ENCODE measurements around the gene NAT16. TPM values are rescaled to one million over a fixed set of nuclear protein-coding genes. Genes with fewer than 3 reads are reported as not detected.

The NAT16 gene
- not detected for total RNA-seq

- H3K4me3 Mint-ChIP-seq: no peak within 1 kb of the TSS
- peaks cover 9% of the 10 kb centered on the region for H3K4me1 Mint-ChIP-seq (ENCODE audit: low read depth)
- no peak for DNase-seq
- CTCF ChIA-PET: no interaction called here
- no peak within 1 kb of the TSS for H3K27ac Mint-ChIP-seq
- POLR2A ChIA-PET: no interaction called here
- intact Hi-C loops (cut with micrococcal nuclease): no loop called here
- H3K27me3 Mint-ChIP-seq: peaks cover 48% of the 10 kb centered on the region
- H3K9me3 Mint-ChIP-seq: no peaks in the 10 kb centered on the region
- H3K36me3 Mint-ChIP-seq: no peaks in the 10 kb centered on the region
Observed at GRCh38 chr7:101180130-101180755, at the start of gene NAT16. Gene NAT16, minus strand, starts transcription at chr7:101180293. Its CDS starts 5,486 bp downstream, at chr7:101174807.

GRCh38 chr7:101226721-101227120 lies 46.6 kb upstream of the NAT16 start:
- DNase-seq: no peak
- Mint-ChIP-seq H3K36me3 (peaks cover 24% of the 10 kb centered on the region), H3K27ac (no peak overlapping the region), H3K4me1 (ENCODE audit: low read depth) (peaks cover 4% of the 10 kb centered on the region), H3K27me3 (no peaks in the 10 kb centered on the region), H3K4me3 (no peak overlapping the region), H3K9me3 (no peaks in the 10 kb centered on the region)
- intact Hi-C loops (cut with micrococcal nuclease): no loop called here
- ChIA-PET CTCF (interaction anchor here (1.0 kb wide), 1 partner anchor 17 kb away, joined by 5 read pairs; no protein-coding TSS in a partner anchor), POLR2A (interaction anchor here (1.7 kb wide), 1 partner anchor 8 kb away, joined by 3 read pairs; the partner anchor contains the start of gene ZNHIT1)

- Mint-ChIP-seq H3K4me3 (no peak overlapping the region), H3K4me1 (ENCODE audit: low read depth) (peaks cover 7% of the 10 kb centered on the region)
Observed at GRCh38 chr7:101225650-101226049, 45.6 kb upstream of the NAT16 start.

GRCh38 chr7:101223528-101223927 lies 43.4 kb upstream of the NAT16 start:
- Mint-ChIP-seq H3K36me3 (peaks cover 24% of the 10 kb centered on the region), H3K27ac (no peak overlapping the region), H3K4me3 (no peak overlapping the region), H3K9me3 (no peaks in the 10 kb centered on the region), H3K4me1 (ENCODE audit: low read depth) (peaks cover 25% of the 10 kb centered on the region), H3K27me3 (no peaks in the 10 kb centered on the region)
- CTCF ChIA-PET: interaction anchor here (1.2 kb wide), 1 partner anchor 21 kb away, joined by 4 read pairs; no protein-coding TSS in a partner anchor
- intact Hi-C loops (cut with micrococcal nuclease): no loop called here
- POLR2A ChIA-PET: no interaction called here
- DNase-seq: no peak

More at GRCh38 chr7:101225650-101226049, 45.6 kb upstream of the NAT16 start:
- no peak overlapping the region for H3K27ac Mint-ChIP-seq
- no peaks in the 10 kb centered on the region for H3K27me3 Mint-ChIP-seq
- DNase-seq: no peak
- intact Hi-C loops (cut with micrococcal nuclease): no loop called here
- CTCF ChIA-PET: interaction anchor here (0.9 to 1.0 kb wide), 2 partner anchors 18 to 82 kb away, joined by 3 to 4 read pairs; no protein-coding TSS in a partner anchor
- POLR2A ChIA-PET: no interaction called here
- peaks cover 24% of the 10 kb centered on the region for H3K36me3 Mint-ChIP-seq
- H3K9me3 Mint-ChIP-seq: no peaks in the 10 kb centered on the region

GRCh38 chr7:101222275-101222830 lies 42.3 kb upstream of the NAT16 start:
- Mint-ChIP-seq H3K4me1 (ENCODE audit: low read depth) (peaks cover 26% of the 10 kb centered on the region), H3K36me3 (peaks cover 22% of the 10 kb centered on the region), H3K27ac (no peak overlapping the region), H3K27me3 (no peaks in the 10 kb centered on the region), H3K9me3 (no peaks in the 10 kb centered on the region), H3K4me3 (no peak overlapping the region)
- intact Hi-C loops (cut with micrococcal nuclease): no loop called here
- POLR2A ChIA-PET: interaction anchor here (0.9 kb wide), 1 partner anchor 24 kb away, joined by 3 read pairs; no protein-coding TSS in a partner anchor
- no peak for DNase-seq
- CTCF ChIA-PET: interaction anchor here (1.0 to 1.3 kb wide), 2 partner anchors 22 to 30 kb away, joined by 3 read pairs; no protein-coding TSS in a partner anchor

- H3K27me3 Mint-ChIP-seq: no peaks in the 10 kb centered on the region
- no peak overlapping the region for H3K27ac Mint-ChIP-seq
- intact Hi-C loops (cut with micrococcal nuclease): no loop called here
- CTCF ChIA-PET: interaction anchor here (1.1 to 7.4 kb wide), 5 partner anchors 23 to 96 kb away, joined by 3 to 62 read pairs (median 5); partner anchors contain the start of gene FIS1
- POLR2A ChIA-PET: no interaction called here
- H3K4me1 Mint-ChIP-seq (ENCODE audit: low read depth): peaks cover 35% of the 10 kb centered on the region
- H3K9me3 Mint-ChIP-seq: no peaks in the 10 kb centered on the region
- peaks cover 24% of the 10 kb centered on the region for H3K36me3 Mint-ChIP-seq
- DNase-seq: no peak
- H3K4me3 Mint-ChIP-seq: no peak overlapping the region
Observed at GRCh38 chr7:101220295-101220694, 40.2 kb upstream of the NAT16 start.

- Mint-ChIP-seq H3K27me3 (no peaks in the 10 kb centered on the region), H3K36me3 (peaks cover 16% of the 10 kb centered on the region), H3K9me3 (no peaks in the 10 kb centered on the region), H3K27ac (peak overlapping the region; percentile 76), H3K4me3 (peak overlapping the region; percentile 92), H3K4me1 (ENCODE audit: low read depth) (peaks cover 35% of the 10 kb centered on the region)
- ChIA-PET POLR2A (interaction anchor here (0.9 to 2.2 kb wide), 8 partner anchors 8 to 133 kb away, joined by 3 to 26 read pairs (median 4); partner anchors contain the start of genes CLDN15, FIS1, TRIM56 and VGF), CTCF (interaction anchor here (0.6 to 7.4 kb wide), 17 partner anchors 16 to 585 kb away, joined by 3 to 62 read pairs (median 4); partner anchors contain the start of genes FIS1, TRIM56 and VGF)
- intact Hi-C loops (cut with micrococcal nuclease): loop anchor here (1.0 to 10.0 kb wide), 2 partner anchors 26 to 134 kb away; partner anchors contain the start of gene TRIM56
- no peak for DNase-seq
Observed at GRCh38 chr7:101218236-101219125, 38.4 kb upstream of the NAT16 start.

GRCh38 chr7:101217388-101218235 lies 37.5 kb upstream of the NAT16 start, which contains the start of the genes PLOD3 and ZNHIT1:
Gene PLOD3, minus strand, starts transcription at chr7:101217581. Its CDS starts 307 bp downstream, at chr7:101217274.
Gene ZNHIT1, plus strand, starts transcription at chr7:101218165. Its CDS starts 31 bp downstream, at chr7:101218196.
- POLR2A ChIA-PET: interaction anchor here (0.6 to 2.2 kb wide), 10 partner anchors 9 to 328 kb away, joined by 3 to 26 read pairs (median 4); partner anchors contain the start of genes CLDN15, FIS1, TRIM56 and UFSP1
- Mint-ChIP-seq H3K4me3 (peak within 1 kb of the TSS; percentile 92), H3K27ac (peak within 1 kb of the TSS; percentile 76), H3K36me3 (peaks cover 14% of the 10 kb centered on the region), H3K4me1 (ENCODE audit: low read depth) (peaks cover 35% of the 10 kb centered on the region), H3K27me3 (no peaks in the 10 kb centered on the region), H3K9me3 (no peaks in the 10 kb centered on the region)
- peak; percentile 98 for DNase-seq
- intact Hi-C loops (cut with micrococcal nuclease): loop anchor here (1.0 to 10.0 kb wide), 2 partner anchors 27 to 133 kb away; partner anchors contain the start of gene TRIM56
- CTCF ChIA-PET: interaction anchor here (0.6 to 7.4 kb wide), 17 partner anchors 15 to 584 kb away, joined by 3 to 62 read pairs (median 4); partner anchors contain the start of genes FIS1, TRIM56 and VGF

- H3K4me1 Mint-ChIP-seq (ENCODE audit: low read depth): peaks cover 33% of the 10 kb centered on the region
- peaks cover 11% of the 10 kb centered on the region for H3K36me3 Mint-ChIP-seq
- H3K9me3 Mint-ChIP-seq: no peaks in the 10 kb centered on the region
- peak overlapping the region; percentile 92 for H3K4me3 Mint-ChIP-seq
- peak overlapping the region; percentile 54 for H3K27ac Mint-ChIP-seq
- ChIA-PET POLR2A (interaction anchor here (0.6 to 2.2 kb wide), 9 partner anchors 12 to 365 kb away, joined by 3 to 26 read pairs (median 3); partner anchors contain the start of genes CLDN15, FIS1, UFSP1 and VGF), CTCF (interaction anchor here (0.7 to 7.4 kb wide), 12 partner anchors 15 to 512 kb away, joined by 3 to 62 read pairs (median 5); partner anchors contain the start of genes FIS1, MOGAT3 and VGF)
- intact Hi-C loops (cut with micrococcal nuclease): loop anchor here (10.0 kb wide), 1 partner anchor 132 kb away; the partner anchor contains the start of gene TRIM56
- H3K27me3 Mint-ChIP-seq: no peaks in the 10 kb centered on the region
- no peak for DNase-seq
Observed at GRCh38 chr7:101216860-101217387, 36.8 kb upstream of the NAT16 start.

Data from activated CD4-positive, alpha-beta memory T cell treated with anti-CD3 and anti-CD28 coated beads for 36 hours (primary cell).